ENCODE results near the gene CHAF1A. TPM values are rescaled to one million over a fixed set of nuclear protein-coding genes. Genes with fewer than 3 reads are reported as not detected.

The CHAF1A gene
- total RNA-seq, 1 donor from 2014 or later, result 103 TPM

GRCh38 chr19:4441994-4442818 is 39.8 kb downstream of the CHAF1A start:
- Mint-ChIP-seq H3K4me1 (peaks cover 4% of the 10 kb centered on the region), H3K27ac (no peak overlapping the region), H3K4me3 (no peak overlapping the region), H3K36me3 (ENCODE audit: low read depth) (peaks cover 28% of the 10 kb centered on the region), H3K9me3 (no peaks in the 10 kb centered on the region), H3K27me3 (no peaks in the 10 kb centered on the region)
- intact Hi-C loops (cut with micrococcal nuclease), result no loop called here
- DNase-seq, result no peak

- no peak for DNase-seq
- H3K4me3 Mint-ChIP-seq, result no peak overlapping the region
- peaks cover 4% of the 10 kb centered on the region for H3K4me1 Mint-ChIP-seq
- intact Hi-C loops (cut with micrococcal nuclease), result no loop called here
- no peak overlapping the region for H3K27ac Mint-ChIP-seq
- H3K27me3 Mint-ChIP-seq, result no peaks in the 10 kb centered on the region
- no peaks in the 10 kb centered on the region for H3K9me3 Mint-ChIP-seq
- peaks cover 28% of the 10 kb centered on the region for H3K36me3 Mint-ChIP-seq (ENCODE audit: low read depth)
These were observed 40.3 kb downstream of the CHAF1A start for GRCh38 chr19:4442819-4443146.

- Mint-ChIP-seq H3K36me3 (ENCODE audit: low read depth) (peaks cover 25% of the 10 kb centered on the region), H3K27ac (no peak overlapping the region), H3K9me3 (no peaks in the 10 kb centered on the region), H3K27me3 (no peaks in the 10 kb centered on the region), H3K4me1 (peaks cover 4% of the 10 kb centered on the region), H3K4me3 (no peak overlapping the region)
- DNase-seq, result no peak
- intact Hi-C loops (cut with micrococcal nuclease), result no loop called here
These were observed 40.7 kb downstream of the CHAF1A start for GRCh38 chr19:4443188-4443587.

- H3K4me1 Mint-ChIP-seq, result peaks cover 3% of the 10 kb centered on the region
- H3K36me3 Mint-ChIP-seq (ENCODE audit: low read depth), result peaks cover 29% of the 10 kb centered on the region
- no peaks in the 10 kb centered on the region for H3K27me3 Mint-ChIP-seq
- intact Hi-C loops (cut with micrococcal nuclease), result no loop called here
- no peak for DNase-seq
- no peaks in the 10 kb centered on the region for H3K9me3 Mint-ChIP-seq
- no peak overlapping the region for H3K27ac Mint-ChIP-seq
- H3K4me3 Mint-ChIP-seq, result no peak overlapping the region
These were observed 41.7 kb downstream of the CHAF1A start for GRCh38 chr19:4443966-4444764.

- no peaks in the 10 kb centered on the region for H3K27me3 Mint-ChIP-seq
- H3K9me3 Mint-ChIP-seq, result no peaks in the 10 kb centered on the region
- no peak overlapping the region for H3K4me3 Mint-ChIP-seq
- H3K4me1 Mint-ChIP-seq, result peaks cover 2% of the 10 kb centered on the region
- intact Hi-C loops (cut with micrococcal nuclease), result no loop called here
- H3K27ac Mint-ChIP-seq, result no peak overlapping the region
- DNase-seq, result no peak
- H3K36me3 Mint-ChIP-seq (ENCODE audit: low read depth), result peaks cover 28% of the 10 kb centered on the region
These were observed 42.6 kb downstream of the CHAF1A start for GRCh38 chr19:4444765-4445741.

GRCh38 chr19:4445963-4446703 is 43.7 kb downstream of the CHAF1A start:
- Mint-ChIP-seq H3K36me3 (ENCODE audit: low read depth) (peaks cover 35% of the 10 kb centered on the region), H3K9me3 (no peaks in the 10 kb centered on the region), H3K4me1 (peaks cover 2% of the 10 kb centered on the region), H3K27me3 (no peaks in the 10 kb centered on the region), H3K27ac (no peak overlapping the region), H3K4me3 (no peak overlapping the region)
- intact Hi-C loops (cut with micrococcal nuclease), result no loop called here
- DNase-seq, result no peak

GRCh38 chr19:4446704-4447200 is 44.3 kb downstream of the CHAF1A start:
- intact Hi-C loops (cut with micrococcal nuclease), result no loop called here
- peaks cover 35% of the 10 kb centered on the region for H3K36me3 Mint-ChIP-seq (ENCODE audit: low read depth)
- no peak for DNase-seq
- no peaks in the 10 kb centered on the region for H3K9me3 Mint-ChIP-seq
- no peak overlapping the region for H3K27ac Mint-ChIP-seq
- peaks cover 2% of the 10 kb centered on the region for H3K4me1 Mint-ChIP-seq
- no peak overlapping the region for H3K4me3 Mint-ChIP-seq
- H3K27me3 Mint-ChIP-seq, result no peaks in the 10 kb centered on the region

GRCh38 chr19:4447327-4448146 is 45.1 kb downstream of the CHAF1A start:
- DNase-seq, result no peak
- H3K4me1 Mint-ChIP-seq, result no peaks in the 10 kb centered on the region
- no peak overlapping the region for H3K27ac Mint-ChIP-seq
- H3K9me3 Mint-ChIP-seq, result no peaks in the 10 kb centered on the region
- peaks cover 31% of the 10 kb centered on the region for H3K36me3 Mint-ChIP-seq (ENCODE audit: low read depth)
- no peak overlapping the region for H3K4me3 Mint-ChIP-seq
- H3K27me3 Mint-ChIP-seq, result no peaks in the 10 kb centered on the region
- intact Hi-C loops (cut with micrococcal nuclease), result no loop called here

- Mint-ChIP-seq H3K4me3 (no peak overlapping the region), H3K9me3 (no peaks in the 10 kb centered on the region), H3K27ac (no peak overlapping the region), H3K4me1 (no peaks in the 10 kb centered on the region), H3K36me3 (ENCODE audit: low read depth) (peaks cover 29% of the 10 kb centered on the region), H3K27me3 (no peaks in the 10 kb centered on the region)
- DNase-seq, result no peak
- intact Hi-C loops (cut with micrococcal nuclease), result no loop called here
These were observed 45.9 kb downstream of the CHAF1A start for GRCh38 chr19:4448147-4448985.

GRCh38 chr19:4449022-4449638 is 46.7 kb downstream of the CHAF1A start:
- H3K27ac Mint-ChIP-seq, result no peak overlapping the region
- peaks cover 29% of the 10 kb centered on the region for H3K36me3 Mint-ChIP-seq (ENCODE audit: low read depth)
- no peaks in the 10 kb centered on the region for H3K4me1 Mint-ChIP-seq
- intact Hi-C loops (cut with micrococcal nuclease), result no loop called here
- no peak for DNase-seq
- H3K9me3 Mint-ChIP-seq, result no peaks in the 10 kb centered on the region
- H3K27me3 Mint-ChIP-seq, result no peaks in the 10 kb centered on the region
- no peak overlapping the region for H3K4me3 Mint-ChIP-seq

GRCh38 chr19:4449639-4450028 is 47.2 kb downstream of the CHAF1A start:
- no peaks in the 10 kb centered on the region for H3K9me3 Mint-ChIP-seq
- no peak for DNase-seq
- H3K4me3 Mint-ChIP-seq, result no peak overlapping the region
- intact Hi-C loops (cut with micrococcal nuclease), result loop anchor here (10.0 kb wide), 1 partner anchor 1015 kb away; no protein-coding TSS in a partner anchor
- no peak overlapping the region for H3K27ac Mint-ChIP-seq
- no peaks in the 10 kb centered on the region for H3K27me3 Mint-ChIP-seq
- peaks cover 29% of the 10 kb centered on the region for H3K36me3 Mint-ChIP-seq (ENCODE audit: low read depth)
- H3K4me1 Mint-ChIP-seq, result no peaks in the 10 kb centered on the region

Measured in activated CD4-positive, alpha-beta T cell treated with anti-CD3 and anti-CD28 coated beads, Interleukin-2, amount 10 ng/mL, durations not matched to agents 24 days and 14 days (primary cell).